Colonic mucosa (tissue), 4 donors: ENCODE results near the gene PGLYRP1. TPM values are rescaled to one million over a fixed set of nuclear protein-coding genes. Genes with fewer than 3 reads are reported as not detected.

Experiments used
- DNase-seq: peaks from one replicate; pipeline ENCODE4 v3.0.0-alpha.2; 2020
- H3K27ac ChIP-seq: fragments of 200-600 bp; one replicate; pipeline ENCODE4 v1.8.0; 2021
- H3K27me3 ChIP-seq: fragments of 200-600 bp; one replicate; pipeline ENCODE4 v1.8.0; 2021
- H3K36me3 ChIP-seq: fragments of 200-600 bp; one replicate; pipeline ENCODE4 v1.8.0; 2021
- H3K4me1 ChIP-seq: fragments of 200-600 bp; one replicate; pipeline ENCODE4 v1.8.0; 2021; ENCODE audit warnings: mild to moderate bottlenecking
- H3K4me3 ChIP-seq: fragments of 200-600 bp; one replicate; pipeline ENCODE4 v1.8.0; 2021
- H3K9ac ChIP-seq, 2 donors: one replicate each; pipeline ENCODE4 v1.7.0; 2013; ENCODE audit warnings: control low read depth in 2 of 2, low read depth in 2 of 2, low read length in 2 of 2
- H3K9me3 ChIP-seq: fragments of 200-600 bp; one replicate; pipeline ENCODE4 v1.8.0; 2021
- intact Hi-C: fragments of 100-400 bp; cut with DNase I; formaldehyde crosslinking; loops from one replicate; pipeline ENCODE4 v1.14.1; 2022
- total RNA-seq, 2 donors: library from RNA; stranded (reverse); fragmentation: NEBNext Ultra II Directional in 1 of 2; extraction: Animal tissue kit (Norgen Biotek cat#: 25700) in 1 of 2; gene quantifications; one replicate each; pipeline ENCODE4 v1.2.1, GENCODE V29; 2021
- TF ChIP-seq, protein P1 (sequence below): fragments of 200-600 bp; IDR thresholded peaks from one replicate; pipeline ENCODE4 v1.8.0; 2022; ENCODE audit warnings: antibody characterized with exemption, mild to moderate bottlenecking
- donor health status: healthy.
- donor health status: DM: no; HTN: no; CAD: no.
- donor health status: DM: no; HTN: no; CAD: no.

The PGLYRP1 gene
- total RNA-seq, 2 donors from 2014 or later = not detected

DNA sequence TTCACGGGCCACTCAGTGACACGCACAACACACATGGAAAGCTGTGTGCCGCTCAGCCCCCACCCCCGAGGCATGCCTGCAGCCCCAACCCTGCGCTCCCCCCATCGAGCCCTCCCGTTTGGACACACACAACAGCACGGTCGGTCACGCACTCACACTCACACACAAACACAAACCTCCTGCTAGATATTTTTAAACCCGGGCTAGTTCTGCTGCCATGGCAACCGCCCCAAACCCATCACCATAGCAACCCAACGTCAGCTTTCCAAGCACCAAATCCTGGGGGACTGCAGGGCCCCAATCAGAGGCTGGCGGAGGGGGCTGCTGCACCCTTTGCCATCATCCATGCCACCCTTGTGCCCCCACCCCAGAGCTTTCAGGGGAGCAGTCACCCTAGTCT lies 46.7 kb downstream of the PGLYRP1 start:
- TF ChIP-seq, protein P1, sequence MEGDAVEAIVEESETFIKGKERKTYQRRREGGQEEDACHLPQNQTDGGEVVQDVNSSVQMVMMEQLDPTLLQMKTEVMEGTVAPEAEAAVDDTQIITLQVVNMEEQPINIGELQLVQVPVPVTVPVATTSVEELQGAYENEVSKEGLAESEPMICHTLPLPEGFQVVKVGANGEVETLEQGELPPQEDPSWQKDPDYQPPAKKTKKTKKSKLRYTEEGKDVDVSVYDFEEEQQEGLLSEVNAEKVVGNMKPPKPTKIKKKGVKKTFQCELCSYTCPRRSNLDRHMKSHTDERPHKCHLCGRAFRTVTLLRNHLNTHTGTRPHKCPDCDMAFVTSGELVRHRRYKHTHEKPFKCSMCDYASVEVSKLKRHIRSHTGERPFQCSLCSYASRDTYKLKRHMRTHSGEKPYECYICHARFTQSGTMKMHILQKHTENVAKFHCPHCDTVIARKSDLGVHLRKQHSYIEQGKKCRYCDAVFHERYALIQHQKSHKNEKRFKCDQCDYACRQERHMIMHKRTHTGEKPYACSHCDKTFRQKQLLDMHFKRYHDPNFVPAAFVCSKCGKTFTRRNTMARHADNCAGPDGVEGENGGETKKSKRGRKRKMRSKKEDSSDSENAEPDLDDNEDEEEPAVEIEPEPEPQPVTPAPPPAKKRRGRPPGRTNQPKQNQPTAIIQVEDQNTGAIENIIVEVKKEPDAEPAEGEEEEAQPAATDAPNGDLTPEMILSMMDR = no peak
- Histone ChIP-seq H3K27me3 (peaks cover 37% of the 10 kb centered on the region), H3K9me3 (no peaks in the 10 kb centered on the region), H3K4me3 (no peak overlapping the region), H3K27ac (no peak overlapping the region), H3K36me3 (no peaks in the 10 kb centered on the region), H3K4me1 (no peaks in the 10 kb centered on the region), H3K9ac (no peak overlapping the region)
- DNase-seq = no peak
- intact Hi-C loops = no loop called here

DNA sequence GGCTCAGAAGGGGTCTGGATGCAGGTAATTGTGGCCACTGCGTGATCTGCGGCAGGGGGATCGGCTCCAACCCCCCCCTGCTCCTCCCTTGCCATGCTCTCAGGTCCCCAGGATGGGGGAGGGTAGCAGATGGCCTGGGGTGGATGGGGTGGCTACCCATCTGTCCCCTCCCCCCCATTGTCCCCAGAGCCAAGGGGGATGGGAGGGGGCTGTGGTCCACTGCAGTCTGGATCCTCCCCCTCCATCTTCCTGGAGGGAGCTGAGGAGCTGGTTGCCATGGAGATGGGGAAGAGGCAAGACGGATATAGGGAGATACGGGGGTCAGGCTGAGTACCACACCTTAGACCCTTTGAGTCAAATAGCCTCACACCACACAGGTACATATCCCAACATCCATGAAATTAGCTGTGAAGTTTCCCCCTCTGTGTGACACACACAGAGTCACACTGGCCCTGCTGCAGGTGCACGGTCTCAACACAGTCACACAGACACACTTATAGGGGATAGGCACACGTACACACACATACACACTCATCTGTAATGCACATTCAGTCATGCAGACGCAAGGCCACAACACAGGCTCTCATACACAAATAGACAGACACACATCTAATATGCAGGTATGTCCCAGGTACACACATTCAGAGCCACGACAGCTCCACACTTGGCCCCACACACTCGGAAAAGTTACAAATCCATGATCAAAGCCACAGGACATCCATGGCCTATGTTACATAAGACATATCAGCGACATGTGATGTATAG lies 47.4 kb downstream of the PGLYRP1 start:
- TF ChIP-seq, protein P1 = no peak
- DNase-seq = no peak
- Histone ChIP-seq H3K27me3 (peaks cover 41% of the 10 kb centered on the region), H3K36me3 (no peaks in the 10 kb centered on the region), H3K27ac (no peak overlapping the region), H3K9ac (no peak overlapping the region), H3K4me3 (no peak overlapping the region), H3K4me1 (no peaks in the 10 kb centered on the region), H3K9me3 (no peaks in the 10 kb centered on the region)
- intact Hi-C loops = no loop called here

DNA sequence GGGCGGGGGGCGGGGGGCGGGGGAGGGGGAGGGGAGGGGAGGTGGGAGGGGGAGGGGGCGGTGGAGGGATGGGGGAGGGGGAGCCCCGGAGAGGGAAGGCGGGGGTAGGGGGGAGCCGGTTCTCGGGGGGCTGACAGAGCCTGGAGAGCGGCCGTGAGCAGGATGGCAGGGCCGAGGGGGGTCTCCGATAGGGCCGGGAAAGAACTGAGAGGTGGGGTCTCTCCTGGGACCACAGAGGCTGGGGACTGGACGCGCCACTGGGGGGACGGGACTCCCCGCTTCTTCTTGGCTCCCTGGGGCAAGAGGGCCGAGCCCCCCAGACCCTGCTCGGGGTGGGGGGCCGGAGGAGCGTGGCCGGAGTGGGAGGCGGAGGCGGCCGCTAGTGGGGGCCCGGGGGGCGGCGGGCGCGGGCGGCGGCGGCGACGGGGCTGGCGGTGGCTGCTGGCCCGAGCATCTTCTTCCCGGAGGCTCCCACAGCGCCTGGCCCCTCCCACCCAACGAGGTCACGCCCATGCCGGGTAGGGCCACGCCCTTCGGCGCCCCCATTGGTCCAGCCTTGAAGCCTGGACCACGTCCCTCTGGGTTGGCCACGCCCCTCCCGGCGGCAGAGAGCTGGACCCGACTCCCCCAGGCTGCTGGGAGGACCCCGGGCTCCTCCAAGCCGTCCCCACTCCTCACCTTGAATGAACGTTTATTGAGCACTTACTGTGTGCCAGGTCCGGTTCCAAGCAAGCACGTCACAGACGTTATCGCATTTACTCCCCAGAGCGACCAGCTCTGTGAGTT lies 49.1 kb downstream of the PGLYRP1 start, which contains the start of gene NOVA2:
NOVA2 (minus strand) TSS at position 313 of the 786 bp plus-strand sequence. CDS start 514 bp downstream, outside the sequence.
- TF ChIP-seq, protein P1 = no peak
- H3K9me3 ChIP-seq = no peaks in the 10 kb centered on the region
- DNase-seq = peak; percentile 33
- no peak within 1 kb of the TSS for H3K4me3 ChIP-seq
- H3K36me3 ChIP-seq = no peaks in the 10 kb centered on the region
- no peaks in the 10 kb centered on the region for H3K4me1 ChIP-seq
- H3K27me3 ChIP-seq = peaks cover 48% of the 10 kb centered on the region
- no peak within 1 kb of the TSS for H3K27ac ChIP-seq
- no peak within 1 kb of the TSS for H3K9ac ChIP-seq
- intact Hi-C loops = no loop called here

DNA sequence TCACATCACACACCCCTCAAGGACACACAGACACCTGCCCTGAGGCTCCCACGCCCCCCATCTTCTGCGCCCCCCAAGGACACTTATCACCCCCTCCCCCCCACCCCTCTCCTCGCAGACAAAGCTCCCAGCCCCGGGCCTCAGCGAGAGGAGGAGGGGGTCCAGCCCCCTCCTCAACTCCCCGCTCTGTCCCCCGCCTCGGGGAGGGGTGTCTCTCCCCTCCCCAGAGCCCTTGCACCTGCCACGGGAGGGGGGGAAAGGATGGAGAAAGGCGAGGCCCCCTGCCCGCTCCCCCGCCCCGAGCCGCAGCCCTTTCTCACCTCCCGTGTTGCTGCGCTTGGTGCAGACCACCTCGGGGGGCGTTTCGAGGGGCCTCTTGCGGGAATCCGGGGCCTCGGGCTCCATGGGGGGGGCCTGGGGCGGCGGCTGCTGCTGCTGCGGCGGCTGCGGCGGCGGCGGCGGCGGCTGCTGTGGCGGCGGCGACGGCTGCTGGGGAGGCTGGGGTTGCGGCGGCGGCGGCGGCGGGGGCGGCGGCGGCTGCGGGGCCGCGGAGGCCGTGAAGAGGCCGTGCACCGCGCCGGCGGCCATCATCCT lies 49.8 kb downstream of the PGLYRP1 start:
- peaks cover 48% of the 10 kb centered on the region for H3K27me3 ChIP-seq
- H3K4me3 ChIP-seq = no peak overlapping the region
- no peak overlapping the region for H3K9ac ChIP-seq
- no peaks in the 10 kb centered on the region for H3K4me1 ChIP-seq
- no peaks in the 10 kb centered on the region for H3K9me3 ChIP-seq
- DNase-seq = no peak
- no peak overlapping the region for H3K27ac ChIP-seq
- intact Hi-C loops = no loop called here
- TF ChIP-seq, protein P1 = no peak
- no peaks in the 10 kb centered on the region for H3K36me3 ChIP-seq

DNA sequence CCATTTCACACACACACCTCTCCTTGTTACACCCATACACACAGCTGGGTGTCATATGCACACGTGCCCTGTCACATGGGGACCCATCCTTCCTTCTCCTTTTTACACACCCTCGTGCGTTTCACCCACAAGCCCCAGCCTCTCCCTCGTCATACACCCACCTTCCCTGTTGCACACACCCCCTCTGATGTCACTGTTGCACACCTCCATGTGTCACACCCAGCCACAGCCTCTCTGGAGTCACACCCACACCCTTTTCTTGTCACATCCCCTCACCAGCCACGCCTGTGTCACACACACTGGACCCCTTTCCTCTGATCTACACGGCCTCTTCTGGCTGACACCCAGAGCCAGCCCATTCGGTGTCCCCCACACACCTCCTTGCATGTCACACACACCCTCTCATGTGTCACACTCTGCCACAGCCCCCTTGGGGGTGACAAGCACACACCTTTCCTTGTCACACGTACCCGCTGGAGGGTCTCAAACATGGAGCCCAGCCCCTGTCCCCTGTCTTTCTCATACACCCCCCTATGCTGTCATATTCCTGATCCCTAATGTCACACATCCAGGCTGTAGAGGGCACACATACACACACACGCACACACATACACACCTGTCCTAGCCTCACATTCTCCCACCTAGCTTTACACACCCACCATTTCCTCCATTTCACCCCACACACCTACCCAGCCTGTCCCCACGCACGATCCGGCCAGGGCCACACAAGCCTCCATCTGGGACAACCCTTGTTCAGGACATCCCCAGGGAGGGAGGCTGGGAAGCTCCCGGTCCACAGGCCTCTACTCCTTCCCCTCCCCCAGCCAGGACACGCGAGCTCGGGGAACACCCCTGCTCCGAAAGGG lies 50.5 kb downstream of the PGLYRP1 start:
- no peak for DNase-seq
- Histone ChIP-seq H3K4me3 (no peak overlapping the region), H3K9me3 (no peaks in the 10 kb centered on the region), H3K27me3 (peaks cover 48% of the 10 kb centered on the region), H3K36me3 (no peaks in the 10 kb centered on the region), H3K9ac (no peak overlapping the region), H3K27ac (no peak overlapping the region), H3K4me1 (no peaks in the 10 kb centered on the region)
- intact Hi-C loops = no loop called here
- TF ChIP-seq, protein P1 = no peak
